GM18520 (cell line): ENCODE data around the gene CTRB1.

Source experiments
- ATAC-seq: cut with Tn5 transposase; IDR thresholded peaks from one replicate; pipeline ENCODE4 v1.9.1; 2021; ENCODE audit not compliant: unreplicated experiment

The CTRB1 gene

GRCh38 chr16:75218256-75219076 is at the start of gene CTRB1:
Gene CTRB1 (plus strand): TSS chr16:75218988. CDS start chr16:75219008, 20 bp downstream.
- ATAC-seq = peak; percentile 62

- ATAC-seq = no peak
Observed at GRCh38 chr16:75169899-75170405, 48.8 kb upstream of the CTRB1 start.

- ATAC-seq = no peak
Observed at GRCh38 chr16:75172578-75172977, 46.2 kb upstream of the CTRB1 start.

GRCh38 chr16:75175074-75175473 is 43.7 kb upstream of the CTRB1 start:
- no peak for ATAC-seq

- ATAC-seq = no peak
Observed at GRCh38 chr16:75176926-75177325, 41.9 kb upstream of the CTRB1 start.

GRCh38 chr16:75179208-75179607 is 39.6 kb upstream of the CTRB1 start:
- no peak for ATAC-seq

- ATAC-seq = no peak
Observed at GRCh38 chr16:75181630-75182029, 37.2 kb upstream of the CTRB1 start.

GRCh38 chr16:75188832-75189477 is 29.8 kb upstream of the CTRB1 start:
- no peak for ATAC-seq

- no peak for ATAC-seq
Observed at GRCh38 chr16:75189638-75190245, 29.0 kb upstream of the CTRB1 start.

GRCh38 chr16:75192606-75193264 is 26.1 kb upstream of the CTRB1 start:
- ATAC-seq = no peak

- no peak for ATAC-seq
Observed at GRCh38 chr16:75193265-75193650, 25.5 kb upstream of the CTRB1 start.

GRCh38 chr16:75193730-75194444 is 24.9 kb upstream of the CTRB1 start:
- ATAC-seq = no peak

- ATAC-seq = no peak
Observed at GRCh38 chr16:75195811-75196790, 22.7 kb upstream of the CTRB1 start.

- no peak for ATAC-seq
Observed at GRCh38 chr16:75196836-75197235, 22.0 kb upstream of the CTRB1 start.

GRCh38 chr16:75197522-75198134 is 21.2 kb upstream of the CTRB1 start:
- no peak for ATAC-seq

GRCh38 chr16:75198135-75198600 is 20.6 kb upstream of the CTRB1 start:
- ATAC-seq = no peak

- no peak for ATAC-seq
Observed at GRCh38 chr16:75202069-75202590, 16.7 kb upstream of the CTRB1 start.

- ATAC-seq = no peak
Observed at GRCh38 chr16:75203096-75203495, 15.7 kb upstream of the CTRB1 start.
